K562 (cell line): ENCODE measurements around the gene UNC50. TPM values are rescaled to one million over a fixed set of nuclear protein-coding genes. Genes with fewer than 3 reads are reported as not detected.

Experiments
- ATAC-seq: fragments of 200-7000 bp; cut with Tn5 transposase; 3 replicates; pipeline ENCODE4 v1.9.1; 2020; ENCODE audit warnings: moderate library complexity
- BruUV-seq: library from RNA; stranded (reverse); fragments of 400-500 nt; replicated peaks from 2 replicates; lab custom pipeline; 2021; lab: Mats Ljungman, UMichigan
- CTCF ChIA-PET: fragments of 300-600 bp; formaldehyde crosslinking; extraction: SDS; loops from one replicate; lab custom pipeline; 2021; ENCODE audit warnings: low intra/inter-chr PET ratio; lab: Yijun Ruan, JAX
- POLR2A ChIA-PET: fragments of 300-600, 350-650 bp; sonication (Branson Sonifier 250); formaldehyde crosslinking; extraction: SDS; loops from one replicate; lab custom pipeline; 2021; ENCODE audit warnings: antibody characterized with exemption, inconsistent platforms; lab: Yijun Ruan, JAX
- DNase-seq, 4 experiments: peaks; one replicate each; pipeline versions ENCODE4 v3.0.0 to v3.0.0-alpha.2; 2011 to 2018; ENCODE audit warnings: low spot score in 3 of 4, mixed read lengths in 3 of 4; ENCODE audit errors: extremely low read depth in 1 of 4
- FAIRE-seq: peaks from 2 replicates; lab custom pipeline; 2011; peaks lifted over from hg19 to GRCh38; lab: Jason Lieb, UNC
- H2AFZ ChIP-seq: 2 replicates; pipeline ENCODE4 v1.6.0; 2011; ENCODE audit warnings: low read depth, low read length, control low read depth, inconsistent platforms
- H3K27ac ChIP-seq: fragments of 200-600 bp; 3 replicates; pipeline ENCODE4 v1.8.0; 2011; ENCODE audit warnings: low read depth, mild to moderate bottlenecking, control low read depth, inconsistent platforms, low read length, moderate library complexity, mixed read lengths; ENCODE audit errors: extremely low read depth
- H3K27me3 ChIP-seq, 2 experiments: fragments of 300-600 bp in 1 of 2; 2 replicates in 1 of 2; 3 replicates in 1 of 2; pipeline versions ENCODE4 v1.6.0 to v1.8.0; 2011; ENCODE audit warnings: inconsistent platforms in 2 of 2, low read length in 2 of 2, mild to moderate bottlenecking in 1 of 2, mixed read lengths in 1 of 2, moderate library complexity in 1 of 2; ENCODE audit not compliant: control insufficient read depth in 2 of 2, insufficient read depth in 2 of 2
- H3K36me3 ChIP-seq: fragments of 300-600 bp; 3 replicates; pipeline ENCODE4 v1.8.0; 2011; ENCODE audit warnings: mild to moderate bottlenecking, low read length, inconsistent platforms; ENCODE audit not compliant: control insufficient read depth, insufficient read depth
- H3K4me1 ChIP-seq, 2 experiments: fragments of 200-600 bp in 1 of 2; replicated peaks in 1 of 2; 2 replicates in 1 of 2; 3 replicates in 1 of 2; pipeline versions ENCODE4 v1.5.1 to v1.8.0; 2011; ENCODE audit warnings: inconsistent platforms in 2 of 2, low read length in 2 of 2, mild to moderate bottlenecking in 1 of 2, mixed read lengths in 1 of 2, moderate library complexity in 1 of 2; ENCODE audit not compliant: control insufficient read depth in 2 of 2, insufficient read depth in 2 of 2
- H3K4me2 ChIP-seq: 2 replicates; pipeline ENCODE4 v1.6.1; 2011; ENCODE audit warnings: low read length, control low read depth, inconsistent platforms, mixed read lengths; ENCODE audit not compliant: insufficient read depth
- H3K4me3 ChIP-seq: fragments of 200-600 bp; sonication (generic), shearing (Covaris generic); 2 replicates; pipeline ENCODE4 v1.5.1; 2016; ENCODE audit warnings: control low read depth, inconsistent platforms
- H3K79me2 ChIP-seq: fragments of 200-600 bp; 3 replicates; pipeline ENCODE4 v1.8.0; 2011; ENCODE audit warnings: low read length, inconsistent platforms; ENCODE audit not compliant: control insufficient read depth, insufficient read depth
- H3K9ac ChIP-seq, 2 experiments: 2 replicates each; pipeline versions ENCODE4 v1.6.0 to v1.6.1; 2011; ENCODE audit warnings: low read depth in 2 of 2, low read length in 2 of 2, control low read depth in 1 of 2, inconsistent platforms in 1 of 2, mild to moderate bottlenecking in 1 of 2, mixed read lengths in 1 of 2; ENCODE audit not compliant: insufficient read depth in 1 of 2
- H3K9me1 ChIP-seq: one replicate; pipeline ENCODE4 v1.6.0; 2011; ENCODE audit warnings: inconsistent platforms, mild to moderate bottlenecking, low read length, moderate library complexity; ENCODE audit not compliant: control insufficient read depth, insufficient read depth
- H3K9me3 ChIP-seq: replicated peaks from 2 replicates; pipeline ENCODE4 v1.5.1; 2011; ENCODE audit warnings: low read depth, low read length, inconsistent platforms; ENCODE audit not compliant: control insufficient read depth, insufficient read depth
- H4K20me1 ChIP-seq: replicated peaks from 2 replicates; pipeline ENCODE4 v1.6.1; 2011; ENCODE audit warnings: low read length, inconsistent platforms, mixed read lengths; ENCODE audit not compliant: control insufficient read depth, insufficient read depth
- BRD9 ChIP-seq: fragments of 450-650 bp; IDR thresholded peaks from 2 replicates; pipeline ENCODE4 v1.6.1; 2018; ENCODE audit warnings: low read depth; ENCODE audit not compliant: partially characterized antibody
- CTCF ChIP-seq, 3 experiments: IDR thresholded peaks in 2 of 3; conservative IDR thresholded peaks in 1 of 3; 2 replicates each; pipeline ENCODE4 v1.5.1; 2011 to 2012; ENCODE audit warnings: low read length in 3 of 3, mild to moderate bottlenecking in 3 of 3, control low read depth in 2 of 3, improper control_type of control experiment in 1 of 3, inconsistent platforms in 1 of 3, low read depth in 1 of 3, mixed read lengths in 1 of 3, moderate library complexity in 1 of 3; ENCODE audit not compliant: insufficient read depth in 2 of 3
- HEY1 ChIP-seq: fragments of 250-450 bp; sonication (Bioruptor Pico); IDR thresholded peaks from 2 replicates; pipeline ENCODE4 v1.5.0; 2020; ENCODE audit warnings: mild to moderate bottlenecking, moderate library complexity, borderline replicate concordance
- RBFOX2 ChIP-seq: fragments of 200-400 bp; formaldehyde crosslinking; IDR thresholded peaks from 2 replicates; pipeline ENCODE4 v1.6.1; 2017; ENCODE audit warnings: low read depth, mild to moderate bottlenecking, low read length, moderate library complexity
- WGBS: fragments of 100-300 bp; shearing (Covaris generic); methylation state at CpG from one replicate; pipeline ENCODE4 v1.1.6; 2016; ENCODE audit warnings: low coverage, mixed read lengths; ENCODE audit not compliant: insufficient coverage; ENCODE audit errors: missing lambda C conversion rate; 5-methylcytosine and 5-hydroxymethylcytosine counted together
- in situ Hi-C: fragments of 300-500 bp; cut with MboI; formaldehyde crosslinking; loops from 4 replicates; pipeline ENCODE4 v1.15.0; 2018; ENCODE audit warnings: inconsistent platforms, mixed read lengths
- intact Hi-C: fragments of 100-400 bp; cut with micrococcal nuclease; formaldehyde crosslinking; loops from 2 replicates; pipeline ENCODE4 v1.14.2; 2022
- polyA plus RNA-seq, 8 experiments: library from polyadenylated mRNA; depleted of rRNA in 4 of 8; stranded (reverse) in 5 of 8; unstranded in 3 of 8; fragments of >200 nt; fragmentation: Nextera tagmentation in 2 of 8; fragmentation: Illumina TruSeq in 1 of 8; extraction: Ambion mirVana in 2 of 8; extraction: Trizol in 1 of 8; gene quantifications; 2 replicates each; pipeline versions ENCODE4 v1.2.1 to v1.2.3, GENCODE V29; 2011 to 2014; ENCODE audit warnings: inconsistent platforms in 1 of 8, missing spikeins in 1 of 8
- total RNA-seq, 7 experiments: library from RNA; depleted of rRNA in 6 of 7; stranded (reverse); fragments of >200 nt in 6 of 7; fragmentation: Illumina TruSeq in 2 of 7; extraction: Trizol in 2 of 7; gene quantifications; 2 replicates each; pipeline versions ENCODE4 v1.2.1 to v1.2.3, GENCODE V29; 2011 to 2021; ENCODE audit warnings: low replicate concordance in 1 of 7

UNC50 gene
- total and polyA plus RNA-seq, 9 of the 15 experiments (the other 6 are each of a cell fraction or from before 2014, with no cell fraction given): 30.0 to 52.9 (median 35.9) TPM

GRCh38 chr2:98579926-98580325 lies 28.5 kb upstream of the UNC50 start:
- 65% methylated on average over 7 of the region's 7 CpGs for WGBS
- ChIA-PET POLR2A (no interaction called here), CTCF (no interaction called here)
- FAIRE-seq (no peak), DNase-seq (no peak), ATAC-seq (no peak)
- Histone ChIP-seq H3K4me3 (no peak overlapping the region), H3K4me1 (peaks cover 0 to 3% of the 10 kb centered on the region in 2 experiments; a peak in 1 of 5 replicates), H3K79me2 (no peaks in the 10 kb centered on the region), H3K36me3 (peaks cover 26% of the 10 kb centered on the region; the same call in 2 of the 3 replicates), H3K4me2 (no peak overlapping the region), H3K9me3 (no peaks in the 10 kb centered on the region), H3K9me1 (no peaks in the 10 kb centered on the region), H3K27me3 (no peaks in the 10 kb centered on the region), H4K20me1 (no peaks in the 10 kb centered on the region), H3K27ac (no peak overlapping the region), H2AFZ (no peak overlapping the region), H3K9ac (no peak overlapping the region)
- in situ Hi-C loops: no loop called here
- no TSS peak for BruUV-seq
- TF ChIP-seq BRD9: no peak
- TF ChIP-seq RBFOX2: no peak
- intact Hi-C loops: no loop called here

GRCh38 chr2:98580656-98581284 lies 27.6 kb upstream of the UNC50 start:
- ChIA-PET CTCF (no interaction called here), POLR2A (no interaction called here)
- Histone ChIP-seq H3K4me3 (no peak overlapping the region), H3K36me3 (peaks cover 24% of the 10 kb centered on the region; the same call in 2 of the 3 replicates), H2AFZ (no peak overlapping the region), H3K79me2 (no peaks in the 10 kb centered on the region), H3K9ac (no peak overlapping the region), H3K27me3 (no peaks in the 10 kb centered on the region), H4K20me1 (no peaks in the 10 kb centered on the region), H3K9me3 (no peaks in the 10 kb centered on the region), H3K27ac (no peak overlapping the region), H3K9me1 (no peaks in the 10 kb centered on the region), H3K4me2 (no peak overlapping the region), H3K4me1 (peaks cover 0 to 3% of the 10 kb centered on the region in 2 experiments; a peak in 1 of 5 replicates)
- WGBS: 94% methylated on average over 10 of the region's 10 CpGs
- no peak for DNase-seq
- ATAC-seq: no peak
- FAIRE-seq: no peak
- intact Hi-C loops: no loop called here
- no TSS peak for BruUV-seq
- TF ChIP-seq HEY1 (CRISPR knock-in tag) (no peak), CTCF (IDR thresholded peaks at IDR 0.05 in 2 of 3, conservative IDR thresholded peaks at IDR 0.05 in 1 of 3; ENCODE audit: insufficient read depth in 2 of 3, low read depth in 1 of 3, low read length in 3 of 3) (0 out of 6 replicates have a peak, but pooled peaks of 1 of the 3 experiments have one; percentile 11)
- in situ Hi-C loops: no loop called here
